Ammon's horn (tissue), 1 donor: ENCODE results near the gene TTC12.

Experiments used
- DNase-seq: peaks from one replicate; pipeline ENCODE4 v3.0.0-alpha.2; 2016; ENCODE audit warnings: low spot score

Gene TTC12

DNA sequence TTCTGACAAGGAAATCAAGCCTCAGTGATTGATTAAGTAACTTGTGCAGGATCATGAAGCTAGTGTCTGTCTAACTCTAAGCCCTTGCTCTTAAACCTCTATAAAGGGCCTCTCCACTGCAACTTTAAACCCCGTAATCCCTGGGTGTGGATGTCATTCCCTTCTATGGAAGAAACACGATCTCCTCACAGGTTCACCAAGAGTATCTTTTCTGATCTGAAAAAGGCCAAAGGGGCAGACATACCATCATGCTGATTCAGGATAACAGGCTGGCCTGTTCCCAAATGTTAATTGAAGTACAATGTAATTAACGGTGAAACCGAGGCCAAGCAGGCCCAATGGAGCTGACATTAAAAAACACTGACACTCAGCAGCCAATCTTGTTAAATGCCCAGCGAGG, 17.1 kb downstream of the TTC12 start:
- no peak for DNase-seq

DNA sequence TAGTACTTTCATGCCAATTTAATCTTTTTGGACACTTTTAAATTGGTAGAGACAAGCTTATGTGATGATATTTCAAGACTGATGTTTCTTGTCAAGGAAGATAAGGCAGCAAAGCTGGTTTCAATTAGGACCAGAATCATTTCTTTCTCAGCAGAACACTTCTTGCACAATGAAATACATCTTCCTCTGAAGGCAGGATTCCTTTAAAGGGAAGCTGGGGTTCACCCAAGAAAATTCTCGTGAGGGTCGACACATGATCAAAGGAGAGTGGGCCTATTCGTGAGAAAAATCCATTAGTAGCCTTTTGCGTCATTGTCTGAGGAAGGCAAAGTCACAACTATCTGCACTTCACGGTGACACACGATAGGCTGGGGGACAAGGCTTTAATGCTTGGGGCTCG, 17.6 kb downstream of the TTC12 start:
- DNase-seq, result no peak

DNA sequence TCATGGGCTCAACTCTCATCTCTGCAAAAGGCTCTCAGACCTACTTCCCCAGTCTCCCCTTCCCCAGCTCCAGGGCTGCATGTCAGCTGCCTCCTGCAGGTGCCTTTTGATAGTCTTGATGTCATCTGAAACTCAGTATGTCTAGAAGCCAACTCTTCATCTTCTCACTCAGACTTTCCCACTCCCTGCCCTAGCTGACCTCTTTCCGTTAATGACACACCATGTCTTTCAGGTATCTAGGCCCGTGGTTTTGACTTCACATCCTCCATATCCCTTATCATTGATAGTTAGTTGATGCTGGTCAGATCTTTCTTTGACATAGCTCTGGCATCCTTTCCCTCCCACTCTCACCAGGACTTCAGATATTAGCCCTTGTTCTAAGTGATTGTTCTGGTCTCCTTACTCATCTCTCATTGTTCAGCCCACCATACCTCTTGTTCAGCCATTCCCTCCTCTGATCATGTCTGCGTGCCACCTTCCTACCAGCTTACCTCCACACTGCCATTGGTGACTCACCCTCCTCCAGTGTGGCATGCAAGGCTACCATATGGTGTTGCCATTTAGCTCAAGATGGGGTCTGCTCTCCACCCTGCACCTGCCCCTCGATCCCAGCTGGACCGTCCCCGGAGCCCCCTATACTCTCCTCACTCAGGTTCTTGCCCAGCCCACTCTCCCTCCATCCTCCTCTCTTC, 18.4 kb downstream of the TTC12 start:
- no peak for DNase-seq

DNA sequence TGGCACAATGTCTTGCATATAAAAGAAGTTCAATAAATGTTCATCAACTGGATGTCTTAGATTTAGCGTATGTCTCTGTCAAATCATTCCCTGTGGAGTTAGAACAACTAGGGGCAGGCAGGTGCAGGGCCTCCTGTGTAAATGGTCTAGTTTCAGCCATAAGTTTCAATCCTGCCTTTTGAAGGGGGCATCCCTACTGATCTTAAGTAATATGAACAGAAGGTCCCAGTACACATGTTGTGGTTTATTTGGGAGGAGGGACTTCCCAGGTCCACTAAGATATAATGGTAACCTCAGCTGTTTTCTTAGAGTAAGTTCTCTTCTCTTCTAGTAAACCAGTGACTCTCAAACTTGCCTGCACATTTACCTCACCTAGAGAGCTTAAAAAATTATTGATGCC, 19.8 kb downstream of the TTC12 start:
- no peak for DNase-seq

DNA sequence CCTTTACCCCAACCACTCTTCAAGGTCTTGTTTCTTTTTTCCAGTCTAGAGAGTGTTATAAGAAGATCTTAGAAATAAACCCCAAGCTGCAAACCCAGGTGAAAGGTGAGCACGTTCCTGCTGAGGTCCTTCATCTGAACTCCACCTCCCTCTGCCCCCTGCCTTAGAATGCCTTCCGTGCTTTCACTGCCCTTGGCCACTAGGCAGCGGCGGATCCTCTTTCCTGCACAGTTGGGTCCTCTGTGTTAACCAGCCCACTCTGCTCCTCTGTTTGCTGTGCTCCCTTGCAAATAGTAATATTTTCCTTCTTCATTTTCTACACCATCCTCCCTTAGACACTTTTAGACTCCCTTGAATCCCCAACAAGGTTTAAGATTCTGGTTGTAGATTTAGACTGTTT, 24.3 kb downstream of the TTC12 start:
- DNase-seq, result no peak

DNA sequence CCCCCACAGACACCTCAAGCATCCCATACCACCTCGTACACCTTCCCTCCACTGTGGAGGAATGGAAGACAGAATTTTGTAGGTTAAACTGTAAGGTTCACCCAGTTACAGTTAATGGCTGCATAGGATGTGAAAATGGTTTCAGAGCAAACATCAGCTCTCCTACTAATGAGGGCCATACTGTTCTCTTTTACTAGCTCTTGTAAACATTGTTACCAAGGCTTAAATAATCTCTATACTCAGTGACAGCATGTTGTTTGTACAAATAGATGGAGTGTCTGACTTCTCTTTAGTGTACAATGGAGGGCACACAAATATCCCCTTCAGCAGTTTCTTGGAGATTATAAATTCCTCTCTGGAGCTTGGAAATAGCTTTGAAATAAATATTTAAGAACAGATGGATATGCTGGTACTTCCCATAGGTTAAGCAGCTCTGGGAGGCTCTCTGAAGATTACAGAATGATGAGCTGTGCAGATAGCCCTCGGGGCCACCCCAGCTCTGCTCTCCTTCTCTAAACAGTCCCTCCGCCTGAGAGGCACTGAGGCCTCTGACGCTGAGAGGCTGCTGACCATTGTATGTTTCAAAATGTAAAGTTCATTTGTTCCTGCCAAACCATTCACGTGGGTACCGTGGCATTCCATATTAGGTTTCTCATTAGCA, 25.7 kb downstream of the TTC12 start:
- no peak for DNase-seq

DNA sequence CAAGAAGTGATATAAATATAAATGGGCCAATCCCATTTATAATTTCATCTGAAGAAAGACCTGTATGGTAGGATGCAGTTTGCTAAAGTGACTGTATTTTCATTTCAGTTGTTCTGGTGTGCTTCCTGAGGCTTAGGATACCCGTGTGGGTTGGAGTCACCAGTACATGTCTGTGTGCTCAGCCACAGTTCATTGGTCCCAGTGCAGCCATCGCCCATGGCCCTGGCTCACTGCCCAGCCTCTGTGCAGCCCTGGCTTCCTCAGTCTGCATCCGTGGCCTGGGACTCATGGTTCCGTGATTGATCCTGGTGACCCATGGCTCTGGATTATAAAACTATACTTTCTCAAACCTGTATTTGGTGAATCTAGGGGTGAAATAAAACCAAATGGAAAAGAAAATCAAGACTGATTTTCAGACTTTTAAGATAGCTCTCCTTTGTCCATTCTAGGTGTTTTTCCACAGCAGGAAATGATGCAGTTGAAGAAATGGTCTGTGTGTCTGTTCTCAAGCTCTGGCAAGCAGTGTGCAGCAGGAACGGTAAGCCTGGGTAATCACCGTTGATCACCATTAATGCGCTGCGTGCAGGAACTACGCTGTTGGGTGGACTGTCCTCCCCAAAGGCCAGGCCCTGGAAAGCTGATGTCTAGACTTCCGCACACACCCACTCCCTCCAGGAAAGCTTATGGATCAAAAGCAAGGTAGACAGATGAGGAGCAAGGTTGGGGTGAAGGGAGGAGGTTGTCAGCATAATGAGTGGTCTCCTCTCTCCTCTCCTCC, 27.2 kb downstream of the TTC12 start:
- DNase-seq, result no peak

DNA sequence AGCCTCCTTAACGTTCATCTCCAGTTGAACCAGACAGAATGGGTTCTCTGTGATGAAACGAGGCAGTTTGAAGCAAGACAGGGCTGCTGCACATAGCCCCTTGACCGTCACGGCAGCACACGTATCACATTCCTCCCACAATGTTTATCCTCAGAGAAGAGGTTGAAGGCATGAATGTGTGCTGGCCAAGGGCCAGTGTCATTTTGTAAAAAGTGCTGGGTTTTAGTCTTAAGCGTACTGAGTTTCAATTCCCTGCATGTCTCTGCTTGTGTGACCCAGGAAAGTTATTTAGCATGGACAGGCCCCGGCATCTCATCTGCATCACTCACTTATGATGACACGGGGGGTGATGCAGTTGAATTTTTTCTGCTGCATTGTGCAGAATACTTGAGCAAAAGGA, 31.6 kb downstream of the TTC12 start:
- DNase-seq, result no peak

DNA sequence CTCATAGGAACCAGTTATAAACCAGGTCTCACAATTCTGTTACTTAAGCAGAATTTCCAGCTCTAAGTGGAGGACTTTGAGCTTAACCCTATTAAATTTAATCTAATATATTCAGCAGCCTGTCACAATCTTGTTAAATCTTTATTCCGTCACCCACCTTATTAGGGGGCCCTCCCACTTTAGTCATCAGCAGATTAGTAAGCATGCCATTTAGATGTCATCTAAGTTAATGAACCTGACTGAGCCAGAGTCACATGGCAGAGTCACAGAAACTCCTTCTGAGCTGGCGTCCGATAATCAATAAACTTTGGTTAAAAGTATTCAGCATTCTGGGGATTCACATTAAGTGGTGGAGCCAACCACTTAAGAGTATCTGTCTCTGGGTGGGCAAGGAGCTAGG, 35.1 kb downstream of the TTC12 start:
- DNase-seq, result no peak

DNA sequence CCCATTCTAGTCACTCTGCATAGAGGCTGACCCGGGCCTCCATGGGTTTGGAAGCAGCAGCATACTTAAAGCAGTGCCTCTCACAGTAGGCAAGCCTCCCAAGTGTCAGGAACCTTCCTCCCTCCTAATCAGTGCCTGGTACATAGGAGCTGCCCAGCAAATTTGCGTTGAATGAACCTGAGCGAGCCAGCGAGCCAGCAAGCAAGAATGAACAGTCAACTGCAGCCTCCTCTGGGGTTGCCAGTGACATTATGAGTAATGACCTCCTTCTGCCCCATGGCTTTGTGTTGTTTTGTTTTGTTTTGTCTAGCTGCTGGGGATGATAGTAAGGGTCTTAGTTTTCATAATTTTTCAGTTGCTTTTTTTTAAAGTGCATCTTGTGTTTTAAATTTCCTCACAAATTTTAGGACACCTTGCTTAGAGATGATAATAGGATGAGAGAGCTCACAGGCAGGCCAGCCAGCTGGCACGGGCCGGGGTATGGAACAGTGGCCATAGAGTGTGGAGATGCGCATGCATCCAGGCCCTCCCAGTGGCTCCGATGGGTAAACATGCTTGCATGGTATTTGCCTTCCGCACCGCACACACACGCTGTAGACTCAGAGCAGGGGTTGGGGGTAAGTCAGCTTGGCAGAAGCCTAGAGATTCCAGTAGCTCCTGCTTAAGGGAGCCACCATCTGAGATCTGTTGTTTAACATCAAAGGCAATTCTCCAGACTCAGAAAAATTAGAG, 36.1 kb downstream of the TTC12 start:
- DNase-seq, result no peak

DNA sequence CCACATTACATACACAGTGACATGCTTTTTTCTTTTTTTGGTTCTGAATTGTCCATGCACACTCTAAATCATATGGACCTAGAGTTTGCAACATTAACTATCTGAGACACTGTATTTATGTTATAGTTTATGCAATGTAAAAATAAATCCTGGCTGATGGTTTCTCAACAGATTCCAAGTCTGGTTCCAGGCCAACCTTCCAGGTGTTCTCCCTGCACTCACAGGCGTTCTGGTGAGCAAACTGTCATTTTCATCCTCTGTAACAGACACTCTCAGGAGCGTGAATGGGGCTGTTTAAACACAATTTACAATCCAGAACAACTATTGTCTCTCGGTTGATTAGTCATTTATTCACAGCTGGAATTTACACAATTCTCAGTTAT, 36.7 kb downstream of the TTC12 start:
- DNase-seq, result no peak

DNA sequence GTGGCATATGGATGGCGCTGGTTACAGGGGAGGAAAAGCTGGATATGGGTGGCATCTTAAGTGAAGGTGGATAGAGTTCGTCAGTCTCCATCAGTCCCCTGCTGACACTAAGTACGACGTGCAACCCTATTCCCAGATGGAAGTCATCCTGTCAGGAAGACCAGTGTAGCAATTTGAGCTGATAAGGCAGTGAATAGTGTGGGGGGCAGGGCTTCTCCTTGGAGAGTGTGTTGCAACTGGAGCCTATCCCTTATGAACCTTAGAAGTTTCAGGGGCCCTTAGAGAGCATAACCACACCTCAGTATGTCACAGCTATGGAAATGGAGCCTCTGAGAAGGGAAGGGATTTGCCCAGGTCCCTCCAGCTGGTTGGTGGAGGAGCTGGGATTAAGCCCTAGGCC, 37.1 kb downstream of the TTC12 start:
- no peak for DNase-seq

DNA sequence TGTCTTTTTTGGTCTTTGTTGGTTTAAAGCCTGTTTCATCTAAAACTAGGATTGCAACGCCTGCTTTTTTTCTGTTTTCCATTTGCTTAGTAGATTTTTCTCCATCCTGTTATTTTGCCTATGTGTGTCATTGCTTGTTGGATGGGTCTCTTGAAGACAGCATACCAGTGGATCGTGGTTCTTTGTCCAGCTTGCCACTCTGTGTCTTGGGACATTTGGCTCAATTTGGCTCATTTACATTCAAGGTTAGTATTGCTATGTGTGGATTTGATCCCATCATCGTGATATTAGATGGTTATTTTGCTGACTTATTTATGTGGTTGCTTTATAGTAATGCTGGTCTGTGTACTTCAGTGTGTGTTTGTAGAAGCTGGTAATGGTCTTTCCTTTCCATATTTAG, 41.8 kb downstream of the TTC12 start:
- DNase-seq, result no peak

DNA sequence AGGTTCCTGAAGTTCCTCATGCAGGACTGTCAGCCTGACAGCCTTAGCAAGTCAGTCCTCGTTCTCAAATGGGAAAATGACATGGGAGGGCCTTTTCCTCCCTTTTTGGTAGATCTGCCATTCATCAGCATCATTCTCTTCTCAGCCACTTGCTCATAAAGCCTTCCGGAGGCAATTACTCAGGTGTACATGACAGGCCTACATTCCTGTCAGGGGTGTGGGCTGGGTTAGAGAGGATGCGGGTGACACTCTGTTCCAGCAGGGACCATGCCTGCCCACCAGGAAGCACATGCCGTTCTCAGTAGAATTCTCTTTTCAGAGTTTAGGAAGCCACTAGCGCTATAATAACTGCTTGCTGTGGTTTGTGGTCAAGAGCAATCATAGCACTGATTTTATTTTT, 49.0 kb downstream of the TTC12 start:
- no peak for DNase-seq

DNA sequence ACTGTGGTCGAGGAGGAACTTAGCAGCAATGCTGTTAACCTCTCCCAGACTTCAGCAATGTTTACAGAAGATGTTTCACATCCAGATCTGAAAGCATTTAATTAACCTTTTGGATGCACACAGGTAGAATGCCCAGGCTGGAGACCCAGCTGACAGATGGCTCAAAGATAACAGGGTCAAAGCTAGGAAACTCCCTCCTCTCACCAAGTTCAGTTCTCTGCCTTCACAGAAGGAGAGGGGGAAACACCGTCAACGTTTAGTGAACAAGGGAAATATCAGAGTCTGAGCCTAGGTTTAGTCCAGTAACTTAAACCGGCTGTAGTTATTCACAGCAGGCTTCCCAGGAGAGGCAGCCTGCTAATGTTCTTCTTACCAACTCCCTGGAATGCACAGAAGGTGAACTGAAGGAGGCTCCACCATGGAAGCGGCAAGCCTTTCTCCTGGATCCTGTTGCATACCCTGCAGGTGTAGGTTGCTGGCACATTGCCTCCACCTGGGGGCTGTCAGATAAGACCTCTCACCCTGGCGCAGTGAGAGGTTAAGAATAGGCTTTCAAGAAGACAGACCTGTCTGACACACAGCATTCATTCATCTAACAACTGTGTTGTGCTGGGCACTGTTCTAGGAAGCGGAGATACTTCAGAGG, 49.7 kb downstream of the TTC12 start:
- no peak for DNase-seq

DNA sequence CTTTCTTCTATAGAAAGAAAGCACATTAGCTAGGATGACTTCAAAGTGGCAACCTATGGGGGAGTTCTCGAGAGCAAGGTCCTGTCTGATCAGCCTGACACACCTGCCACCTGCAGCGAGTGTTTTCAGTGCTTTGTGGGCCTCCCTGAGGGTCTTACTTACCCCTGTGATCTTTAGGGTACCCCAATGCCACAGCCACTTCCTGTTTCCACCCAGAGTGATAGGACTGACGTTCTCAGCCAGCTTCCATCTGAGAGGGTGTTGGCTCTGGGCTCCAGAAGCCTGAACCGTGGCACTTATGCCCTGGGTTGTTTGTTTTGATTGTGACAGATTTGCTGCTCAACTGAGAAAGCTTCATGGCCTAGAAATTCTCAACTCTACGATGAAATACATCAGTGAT, 51.5 kb downstream of the TTC12 start:
- DNase-seq, result no peak

DNA sequence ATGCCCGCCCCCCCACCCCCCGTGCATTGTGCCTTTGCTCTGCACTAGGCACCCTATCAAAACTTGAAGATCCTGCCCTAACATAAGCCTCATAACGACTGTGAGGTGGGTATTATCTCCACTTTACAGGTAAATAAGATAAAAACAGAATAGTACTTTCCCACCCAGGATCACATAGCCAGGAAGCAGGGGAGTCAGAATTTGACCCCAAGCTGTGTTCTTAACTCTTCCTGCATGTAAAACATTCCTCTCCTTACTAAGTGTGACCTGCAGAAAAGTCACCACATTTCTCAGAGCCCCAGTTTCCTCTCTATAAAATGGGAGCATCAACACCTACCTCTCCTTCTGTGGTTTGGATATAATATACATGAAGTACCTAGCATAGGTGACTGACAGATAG, 55.0 kb downstream of the TTC12 start:
- DNase-seq, result no peak

DNA sequence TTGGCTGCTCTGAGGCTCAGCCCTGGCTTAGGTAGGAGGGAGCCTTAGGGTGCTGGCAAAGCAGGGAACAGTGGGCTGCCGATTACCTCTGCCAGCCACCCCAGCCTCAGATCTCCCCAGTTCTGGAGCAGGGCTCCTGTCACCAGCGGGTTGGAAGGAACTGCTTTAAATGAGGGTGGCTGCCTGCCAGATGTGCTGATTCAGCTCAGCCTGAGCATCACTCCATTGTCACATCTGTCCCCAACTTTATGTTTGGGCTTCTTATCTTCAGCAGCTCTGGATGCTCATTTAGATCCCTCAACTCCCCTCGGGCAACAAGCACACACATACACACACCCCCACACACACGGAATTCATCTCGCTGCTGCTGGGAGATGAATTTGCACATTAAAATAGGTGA, 56.3 kb downstream of the TTC12 start:
- DNase-seq, result peak; percentile 33

DNA sequence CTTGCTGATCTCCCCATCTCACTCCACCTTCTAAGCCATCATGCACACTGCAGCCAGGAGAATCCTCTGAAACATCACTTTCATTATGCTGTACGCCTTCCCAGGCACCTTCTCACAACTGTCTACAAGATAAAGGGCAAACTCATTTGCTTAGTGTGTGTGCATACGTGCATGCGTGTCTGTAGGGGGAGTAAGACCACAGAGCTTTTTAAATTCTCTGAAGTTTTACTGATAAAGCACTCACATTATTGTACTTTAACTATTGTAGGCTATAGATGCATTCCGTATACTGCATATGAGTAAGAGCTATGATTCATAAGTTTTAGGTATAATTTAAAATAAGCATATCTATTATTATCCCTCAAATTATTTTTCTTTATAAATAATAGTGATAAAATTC, 57.9 kb downstream of the TTC12 start:
- no peak for DNase-seq

DNA sequence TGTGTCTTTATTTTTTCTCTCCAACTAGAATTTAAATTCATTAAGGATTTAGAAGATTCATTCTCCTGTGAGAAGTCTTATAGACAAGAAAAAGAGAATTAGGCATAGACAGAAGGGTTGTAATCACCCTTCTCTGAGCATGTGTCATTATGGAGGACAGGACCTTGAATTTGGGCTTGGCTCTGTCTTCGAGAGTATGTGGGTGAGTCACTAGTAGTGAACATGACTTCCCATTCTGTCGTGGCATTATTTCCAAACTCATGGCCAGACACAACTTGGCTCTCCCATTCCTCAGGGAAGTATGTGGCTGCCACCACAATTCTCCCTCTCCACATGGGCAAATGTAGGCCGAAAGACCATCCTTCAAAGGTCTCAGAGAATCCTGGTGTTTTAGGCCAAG, 58.9 kb downstream of the TTC12 start:
- no peak for DNase-seq

DNA sequence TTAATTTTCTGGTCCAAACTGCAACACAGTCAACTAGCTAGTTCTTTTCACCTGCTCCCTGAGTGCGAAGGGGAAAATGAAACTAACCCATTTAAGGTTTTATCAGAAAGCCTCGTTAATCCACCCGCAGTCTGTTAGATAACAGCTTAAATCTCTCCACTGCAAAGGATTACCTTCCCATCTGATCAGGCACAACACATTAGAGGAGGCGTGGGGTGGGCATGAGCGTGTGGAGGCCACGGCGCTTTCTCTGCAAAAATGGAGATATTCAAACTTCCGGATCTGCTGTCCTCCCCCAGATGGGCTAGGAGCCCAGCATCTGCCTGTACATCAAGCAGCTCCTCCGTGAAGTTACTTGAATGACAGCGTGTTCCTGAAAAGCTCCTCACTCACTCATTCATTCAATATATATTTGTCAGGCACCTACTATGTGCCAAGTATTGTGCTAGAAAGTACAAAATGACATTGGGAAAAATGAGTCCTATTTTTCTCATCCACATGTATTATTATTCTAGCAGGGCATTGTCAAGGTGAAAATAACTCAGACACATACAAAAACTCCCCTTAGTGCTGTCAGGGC, 59.7 kb downstream of the TTC12 start:
- no peak for DNase-seq

DNA sequence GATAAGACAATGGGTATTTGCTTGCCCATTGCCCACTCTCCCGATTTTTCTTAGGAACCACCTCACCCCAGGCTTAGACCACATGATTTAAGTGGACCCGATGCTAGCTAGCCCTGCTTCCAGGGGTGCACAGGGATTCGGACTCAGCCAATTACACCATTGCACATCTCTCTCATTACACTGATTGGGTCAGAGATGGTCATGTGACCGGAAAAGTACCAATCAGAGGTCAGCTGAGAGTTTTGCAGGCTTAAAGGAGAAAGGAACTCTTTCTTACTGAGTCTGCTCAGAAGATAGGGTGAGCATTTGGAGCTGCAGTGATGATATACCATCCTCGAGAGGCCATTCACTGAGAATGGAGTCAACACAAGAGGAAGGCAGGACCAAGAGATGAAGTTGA, 61.0 kb downstream of the TTC12 start:
- no peak for DNase-seq
